Right lobe of liver (tissue), 6 donors: ENCODE measurements around the gene FAM163A. TPM values are rescaled to one million over a fixed set of nuclear protein-coding genes. Genes with fewer than 3 reads are reported as not detected.

Source experiments
- ATAC-seq, 4 donors: fragments of 200-7000 bp; cut with Tn5 transposase; one replicate each; pipeline ENCODE4 v1.9.1; 2020; ENCODE audit warnings: mild to moderate bottlenecking in 4 of 4, moderate library complexity in 4 of 4
- DNase-seq, 3 donors: peaks; one replicate each; pipeline ENCODE4 v3.0.0-alpha.2; 2020
- H3K27ac ChIP-seq, 3 donors: fragments of 200-600 bp; one replicate each; pipeline ENCODE4 v1.8.0; 2022
- H3K27me3 ChIP-seq, 2 donors: fragments of 200-600 bp; one replicate each; pipeline ENCODE4 v1.8.0; 2022
- H3K36me3 ChIP-seq, 4 donors: fragments of 200-600 bp; sonication (generic) in 1 of 4; one replicate each; pipeline versions ENCODE4 v1.5.1 to v1.8.0; 2017 to 2022; ENCODE audit warnings: control low read depth in 1 of 4
- H3K4me1 ChIP-seq, 4 donors: fragments of 200-600 bp; sonication (generic) in 1 of 4; one replicate each; pipeline versions ENCODE4 v1.5.1 to v1.8.0; 2017 to 2022; ENCODE audit warnings: control low read depth in 1 of 4
- H3K4me3 ChIP-seq, 3 donors: fragments of 200-600 bp; one replicate each; pipeline ENCODE4 v1.8.0; 2022
- H3K9me3 ChIP-seq, 4 donors: fragments of 200-600 bp; sonication (generic) in 1 of 4; one replicate each; pipeline versions ENCODE4 v1.5.1 to v1.8.0; 2017 to 2022; ENCODE audit warnings: control low read depth in 1 of 4
- POLR2A ChIP-seq: fragments of 450-650 bp; IDR thresholded peaks from one replicate; pipeline ENCODE4 v1.6.1; 2017; ENCODE audit warnings: antibody characterized with exemption, mild to moderate bottlenecking
- WGBS: methylation state at CpG from one replicate; pipeline ENCODE4 v1.1.6; 2018; ENCODE audit warnings: low coverage, low lambda C conversion rate; ENCODE audit not compliant: insufficient coverage; ENCODE audit errors: missing lambda C conversion rate; 5-methylcytosine and 5-hydroxymethylcytosine counted together
- intact Hi-C, 2 donors: fragments of 100-400 bp; cut with DNase I; formaldehyde crosslinking; loops; one replicate each; pipeline versions ENCODE4 v1.11.2 to v1.14.1; 2022
- total RNA-seq, 6 experiments: library from RNA; depleted of rRNA in 2 of 6; stranded (reverse); fragments of >200 nt in 2 of 6; fragmentation: NEBNext Ultra II Directional in 3 of 6; extraction: Animal tissue kit (Norgen Biotek cat#: 25700) in 3 of 6; gene quantifications; one replicate each; pipeline versions ENCODE4 v1.1.0 to v1.2.4, GENCODE V29; 2016 to 2023
- TF ChIP-seq, protein P1 (sequence below), 4 donors: fragments of 200-600 bp in 3 of 4; fragments of 450-650 bp in 1 of 4; IDR thresholded peaks; one replicate each; pipeline versions ENCODE4 v1.5.1 to v1.8.0; 2016 to 2022; ENCODE audit warnings: antibody characterized with exemption in 4 of 4, mild to moderate bottlenecking in 2 of 4
- donor health status: DM: no; HTN: yes; CAD: no.
- donor health status: DM: no; HTN: no; CAD: no.
- donor health status: DM: no; HTN: no; CAD: no.
- donor health status: DM: no; HTN: yes; CAD: no.
- donor health status: DM: no; HTN: yes; CAD: no.

The FAM163A gene
- total RNA-seq, 6 experiments from 2014 or later, result 0.07 to 0.12 (median 0.12) TPM; not detected in 3

DNA sequence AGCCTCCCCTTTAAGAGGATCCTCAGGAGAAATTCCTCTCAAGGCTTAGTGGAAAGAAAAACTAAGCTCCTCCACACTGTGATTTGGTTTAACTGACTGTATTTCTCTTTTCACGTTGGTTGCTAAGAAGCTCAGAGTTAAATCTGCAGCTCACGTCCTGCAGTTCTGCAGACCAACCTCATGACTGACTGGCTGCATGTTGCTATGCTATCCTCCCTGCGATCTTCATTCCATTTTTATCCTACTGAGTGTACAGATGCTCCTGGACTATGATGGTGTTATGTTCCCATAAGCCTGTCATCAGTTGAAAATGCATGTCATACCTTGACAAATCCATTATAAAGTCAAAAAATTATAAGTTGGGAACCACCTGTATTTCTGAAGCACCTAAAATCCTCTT lies 34.6 kb downstream of the FAM163A start:
- WGBS, result 82% methylated on average over 2 of the region's 3 CpGs
- no peaks in the 10 kb centered on the region for H3K4me1 ChIP-seq
- DNase-seq (no peak), ATAC-seq (no peak)
- H3K27me3 ChIP-seq, result no peaks in the 10 kb centered on the region
- intact Hi-C loops, result no loop called here
- H3K36me3 ChIP-seq, result no peaks in the 10 kb centered on the region
- TF ChIP-seq, protein P1, sequence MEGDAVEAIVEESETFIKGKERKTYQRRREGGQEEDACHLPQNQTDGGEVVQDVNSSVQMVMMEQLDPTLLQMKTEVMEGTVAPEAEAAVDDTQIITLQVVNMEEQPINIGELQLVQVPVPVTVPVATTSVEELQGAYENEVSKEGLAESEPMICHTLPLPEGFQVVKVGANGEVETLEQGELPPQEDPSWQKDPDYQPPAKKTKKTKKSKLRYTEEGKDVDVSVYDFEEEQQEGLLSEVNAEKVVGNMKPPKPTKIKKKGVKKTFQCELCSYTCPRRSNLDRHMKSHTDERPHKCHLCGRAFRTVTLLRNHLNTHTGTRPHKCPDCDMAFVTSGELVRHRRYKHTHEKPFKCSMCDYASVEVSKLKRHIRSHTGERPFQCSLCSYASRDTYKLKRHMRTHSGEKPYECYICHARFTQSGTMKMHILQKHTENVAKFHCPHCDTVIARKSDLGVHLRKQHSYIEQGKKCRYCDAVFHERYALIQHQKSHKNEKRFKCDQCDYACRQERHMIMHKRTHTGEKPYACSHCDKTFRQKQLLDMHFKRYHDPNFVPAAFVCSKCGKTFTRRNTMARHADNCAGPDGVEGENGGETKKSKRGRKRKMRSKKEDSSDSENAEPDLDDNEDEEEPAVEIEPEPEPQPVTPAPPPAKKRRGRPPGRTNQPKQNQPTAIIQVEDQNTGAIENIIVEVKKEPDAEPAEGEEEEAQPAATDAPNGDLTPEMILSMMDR (IDR thresholded peaks at IDR 0.05), result no peak
- TF ChIP-seq POLR2A, result no peak
- H3K9me3 ChIP-seq, result no peaks in the 10 kb centered on the region
- H3K4me3 ChIP-seq, result no peak overlapping the region
- H3K27ac ChIP-seq, result no peak overlapping the region

GRCh38 chr1:179779645-179780272 lies 36.7 kb downstream of the FAM163A start:
- DNase-seq, result no peak
- ATAC-seq, result peak in 1 of 4 donors; percentile 27
- no peaks in the 10 kb centered on the region for H3K4me1 ChIP-seq
- WGBS, result 90% methylated on average over 2 of the region's 2 CpGs
- no peak overlapping the region for H3K4me3 ChIP-seq
- intact Hi-C loops, result no loop called here
- no peaks in the 10 kb centered on the region for H3K27me3 ChIP-seq
- TF ChIP-seq, protein P1 (IDR thresholded peaks at IDR 0.05), result no peak
- no peak for TF ChIP-seq POLR2A
- no peaks in the 10 kb centered on the region for H3K9me3 ChIP-seq
- no peak overlapping the region for H3K27ac ChIP-seq
- no peaks in the 10 kb centered on the region for H3K36me3 ChIP-seq

DNA sequence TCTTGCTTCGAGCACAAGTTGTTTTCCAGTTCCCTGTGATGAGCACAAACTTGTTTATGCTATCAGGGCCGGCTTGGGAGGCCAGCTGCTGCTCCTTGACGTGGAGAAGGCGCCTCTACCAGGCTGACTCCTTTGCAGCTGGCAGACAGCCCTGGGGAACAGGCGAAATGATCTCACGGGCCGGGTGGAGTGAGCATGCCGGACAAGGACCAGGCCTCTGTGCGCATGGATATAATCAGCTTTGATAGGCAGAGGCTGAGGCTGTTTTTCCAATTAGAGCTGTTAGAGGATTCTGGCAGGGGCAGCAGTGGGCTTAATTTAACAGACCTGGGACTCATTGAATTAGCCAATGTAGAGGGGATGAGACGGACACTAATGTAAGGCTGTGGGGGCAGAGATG lies 38.9 kb downstream of the FAM163A start:
- no peaks in the 10 kb centered on the region for H3K36me3 ChIP-seq
- TF ChIP-seq POLR2A, result no peak
- TF ChIP-seq, protein P1 (IDR thresholded peaks at IDR 0.05), result no peak
- ATAC-seq (peak in 3 of 4 donors; percentile 18 to 55 (median 52)), DNase-seq (peak in 1 of 3 donors; percentile 58)
- H3K4me3 ChIP-seq, result no peak overlapping the region
- H3K27ac ChIP-seq, result no peak overlapping the region
- no peaks in the 10 kb centered on the region for H3K27me3 ChIP-seq
- WGBS, result 77% methylated on average over 4 of the region's 10 CpGs
- no peaks in the 10 kb centered on the region for H3K9me3 ChIP-seq
- intact Hi-C loops, result no loop called here
- H3K4me1 ChIP-seq, result no peaks in the 10 kb centered on the region

GRCh38 chr1:179785031-179785431 lies 41.9 kb downstream of the FAM163A start:
- ATAC-seq (no peak), DNase-seq (no peak)
- intact Hi-C loops, result no loop called here
- Histone ChIP-seq H3K9me3 (no peaks in the 10 kb centered on the region), H3K4me1 (no peaks in the 10 kb centered on the region), H3K36me3 (no peaks in the 10 kb centered on the region), H3K4me3 (no peak overlapping the region), H3K27ac (no peak overlapping the region), H3K27me3 (no peaks in the 10 kb centered on the region)
- WGBS, result 76% methylated on average over 4 of the region's 4 CpGs
- no peak for TF ChIP-seq POLR2A
- TF ChIP-seq, protein P1 (IDR thresholded peaks at IDR 0.05), result no peak
